ENCODE data around the gene MOGAT2.
"Not testable (repeated sequence)": the region's sequence is repeated elsewhere in the genome, so short reads cannot be mapped to it uniquely, and the experiment has no call there.

Gene MOGAT2

DNA sequence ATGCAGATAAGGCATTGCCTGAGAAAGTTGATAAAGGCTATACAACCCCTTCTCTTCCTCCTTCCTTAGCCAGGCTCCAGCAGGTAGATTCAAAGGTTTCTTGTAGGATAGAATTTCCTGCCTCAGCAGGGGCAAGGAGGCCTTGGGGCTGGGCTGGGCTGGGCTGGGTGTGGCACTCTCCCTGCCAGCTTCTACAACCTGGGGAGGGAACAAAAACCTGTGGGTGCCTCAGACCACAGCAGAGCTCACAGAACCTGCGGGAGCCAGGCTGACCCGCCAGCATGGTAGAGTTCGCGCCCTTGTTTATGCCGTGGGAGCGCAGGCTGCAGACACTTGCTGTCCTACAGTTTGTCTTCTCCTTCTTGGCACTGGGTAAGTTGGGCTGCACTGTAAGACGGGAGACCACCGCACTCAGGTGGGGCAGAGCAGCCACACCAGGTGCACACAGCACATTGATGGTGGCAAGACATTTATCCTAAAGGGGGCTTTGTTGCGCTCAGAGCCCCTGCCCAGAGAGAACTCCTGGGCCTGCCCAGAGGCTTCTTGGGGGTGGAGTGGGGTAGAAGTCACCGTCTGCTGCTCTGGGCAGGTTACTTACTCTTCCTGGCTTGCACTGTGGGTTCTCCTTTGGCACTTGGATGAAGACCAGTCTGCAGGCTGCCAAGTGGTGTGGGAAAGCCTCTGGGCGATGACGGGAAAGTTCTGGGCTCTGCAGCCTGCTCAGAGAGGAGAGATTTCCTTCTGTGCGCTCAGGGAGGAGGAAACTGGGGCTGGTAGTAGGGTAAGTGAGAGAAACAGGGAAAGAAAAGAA lies at the start of gene MOGAT2:
TSS of gene MOGAT2 (plus strand) at position 231 of the 811 bp plus-strand sequence. CDS start at position 282, 51 bp downstream.
- no peak for DNase-seq (ENCODE audit: low read depth)

DNA sequence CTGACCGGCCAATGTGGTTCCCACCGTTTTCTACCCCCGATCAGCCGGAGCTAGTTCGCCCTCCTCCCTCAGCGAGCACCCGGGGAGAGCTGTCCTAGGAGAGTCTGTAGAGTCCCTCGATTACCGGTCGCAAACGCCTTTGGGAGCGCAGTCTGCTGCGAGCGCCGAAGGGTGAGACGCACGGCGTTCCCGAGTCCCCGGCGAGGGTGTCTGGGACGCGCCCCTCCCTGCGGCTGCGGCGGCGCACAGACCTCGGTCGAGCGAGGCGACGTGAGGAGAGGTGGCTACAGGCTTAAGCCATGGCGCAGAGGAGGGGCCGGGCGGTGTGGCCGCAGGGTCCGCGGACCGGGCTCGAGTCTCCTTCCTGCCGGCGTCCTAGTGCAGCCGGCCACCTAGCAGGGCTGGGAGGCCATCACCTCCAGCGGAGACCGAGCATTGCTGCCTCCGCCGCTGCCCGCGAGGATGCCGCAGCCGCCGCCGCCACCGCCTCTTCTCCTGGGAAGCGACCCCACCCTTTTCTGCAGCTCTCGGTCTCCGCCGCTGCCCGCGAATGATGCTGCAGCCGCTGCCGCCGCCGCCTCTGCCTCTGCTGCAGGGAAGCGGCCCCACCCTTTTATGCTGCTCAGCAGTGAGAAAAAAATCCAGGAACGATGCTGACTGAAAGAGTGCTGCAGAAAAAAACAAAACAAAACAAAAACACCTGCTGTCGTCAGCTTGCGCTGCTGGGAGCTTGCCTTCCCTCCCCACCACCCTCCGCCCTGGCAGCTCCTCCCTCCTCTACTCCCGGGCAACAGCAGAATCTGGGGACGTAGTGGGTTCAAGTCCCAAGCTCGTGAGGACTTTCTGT lies 49.0 kb upstream of the MOGAT2 start, which contains the start of gene MAP6:
TSS of gene MAP6 (minus strand) at position 588 of the 847 bp plus-strand sequence. CDS start 669 bp downstream, outside the sequence.
- no peak for DNase-seq (ENCODE audit: low read depth)

DNA sequence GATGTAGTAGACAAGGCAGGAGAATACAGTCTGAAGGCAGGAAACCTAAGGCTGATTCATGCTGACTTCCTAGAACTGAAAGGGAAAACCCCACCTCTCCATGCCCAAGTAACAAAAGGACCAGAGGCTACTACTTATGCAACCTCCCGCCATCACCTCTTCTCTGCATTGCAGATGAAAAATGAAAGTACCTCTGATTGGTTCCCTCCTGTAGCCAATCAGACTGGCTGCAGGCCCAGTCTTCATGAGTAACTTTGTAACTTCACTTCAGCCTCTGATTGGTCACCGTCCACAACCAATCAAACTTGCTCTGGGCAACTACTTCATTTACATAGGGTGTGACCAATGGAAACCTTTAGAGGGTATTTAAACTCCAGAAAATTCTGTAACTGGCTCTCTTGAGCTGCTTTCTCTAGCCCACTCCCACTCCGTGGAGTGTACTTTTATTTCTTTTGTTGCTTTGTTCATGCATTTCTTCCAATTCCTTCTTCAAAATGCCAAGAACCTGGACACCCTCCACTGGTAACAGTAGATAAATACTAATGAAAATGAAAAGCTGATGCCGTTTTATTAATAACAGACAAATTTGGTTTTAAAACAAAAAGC lies 43.6 kb upstream of the MOGAT2 start:
- no peak for DNase-seq (ENCODE audit: low read depth)

DNA sequence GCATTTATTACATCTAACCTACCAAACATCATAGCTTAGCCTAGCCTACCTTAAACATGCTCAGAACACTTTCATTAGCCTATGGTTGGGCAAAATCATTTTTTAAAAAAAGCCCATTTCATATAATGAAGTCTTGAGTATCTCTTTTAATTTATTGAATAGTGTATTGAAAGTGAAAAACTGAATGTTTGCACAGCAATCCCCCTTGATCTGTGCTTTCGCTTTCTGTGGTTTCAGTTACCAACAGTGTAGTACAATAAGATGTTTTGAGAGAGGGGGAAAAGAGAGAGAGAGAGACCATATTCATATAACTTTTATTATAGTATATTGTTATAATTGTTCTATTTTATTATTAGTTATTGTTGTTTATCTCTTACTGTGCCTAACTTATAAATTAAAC lies 40.4 kb upstream of the MOGAT2 start:
- no peak for DNase-seq (ENCODE audit: low read depth)

DNA sequence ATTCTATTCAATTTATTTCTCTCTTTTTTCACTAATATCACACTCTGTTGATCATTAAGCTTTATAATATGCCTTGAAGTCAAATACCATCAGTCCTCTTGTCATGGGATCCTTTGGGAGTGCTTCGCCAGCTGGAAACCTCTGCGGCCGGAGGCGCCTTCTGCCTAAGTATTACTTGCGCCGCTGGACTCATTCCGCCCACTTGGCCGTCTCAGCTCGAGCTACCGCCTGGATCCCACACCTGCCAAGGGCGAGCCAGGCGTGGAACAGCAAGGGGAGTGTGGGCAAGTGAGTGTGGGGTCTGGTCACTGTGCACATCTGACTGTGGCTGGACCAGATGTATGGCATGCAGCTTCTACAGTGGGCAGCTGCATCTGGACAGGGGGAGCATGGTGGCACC lies 39.7 kb upstream of the MOGAT2 start:
- no peak for DNase-seq (ENCODE audit: low read depth)

DNA sequence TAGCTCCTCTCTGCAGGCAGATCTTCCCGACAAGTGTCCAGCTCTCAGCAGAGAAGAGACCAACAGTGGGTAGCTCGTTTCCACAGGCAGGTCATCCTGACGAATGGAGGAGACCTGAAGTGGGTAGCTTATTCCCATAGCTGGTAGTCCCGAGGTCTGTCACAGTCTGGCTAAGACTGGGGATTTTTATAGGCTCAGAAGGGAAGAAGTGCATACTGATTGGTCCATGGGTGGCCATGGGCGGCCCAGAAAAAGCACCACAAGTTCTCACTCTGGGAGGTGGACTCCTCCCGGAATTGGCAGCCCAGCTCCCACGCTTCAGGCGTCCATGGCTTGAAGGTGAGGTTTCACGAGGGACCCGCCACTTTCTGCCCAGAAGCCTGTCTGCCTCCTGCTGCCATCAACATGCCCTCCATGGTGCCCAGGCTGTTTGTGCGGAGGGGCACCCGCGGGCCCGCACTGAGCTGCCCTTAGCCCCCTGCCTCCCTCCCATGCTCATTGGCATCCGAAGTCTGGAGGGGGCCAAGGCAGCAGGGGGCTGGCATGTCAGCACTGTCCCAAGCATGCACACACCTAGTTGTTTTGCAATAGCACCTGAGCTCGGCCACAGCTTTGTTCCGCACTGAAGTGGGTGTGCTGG lies 38.9 kb upstream of the MOGAT2 start:
- DNase-seq (ENCODE audit: low read depth): no peak

DNA sequence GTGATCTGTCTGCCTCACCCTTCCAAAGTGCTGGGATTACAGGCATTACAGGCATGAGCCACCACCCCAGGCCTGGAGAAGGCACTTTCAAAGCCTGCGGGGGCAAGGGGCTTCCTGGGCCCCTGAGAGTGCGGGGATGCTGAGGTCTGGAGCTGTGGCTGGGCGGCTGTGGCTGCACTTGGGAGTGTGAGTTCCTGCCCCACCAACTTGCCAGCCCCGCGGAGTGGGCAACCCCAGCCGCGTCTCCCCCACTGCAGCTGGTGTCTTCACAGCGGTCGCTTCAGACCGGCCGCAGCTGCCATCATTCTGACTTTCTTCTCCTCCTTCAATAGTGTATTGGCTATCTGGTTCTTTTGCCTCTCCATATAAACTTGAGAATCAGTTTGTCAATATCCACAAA lies 38.1 kb upstream of the MOGAT2 start:
- no peak for DNase-seq (ENCODE audit: low read depth)

DNA sequence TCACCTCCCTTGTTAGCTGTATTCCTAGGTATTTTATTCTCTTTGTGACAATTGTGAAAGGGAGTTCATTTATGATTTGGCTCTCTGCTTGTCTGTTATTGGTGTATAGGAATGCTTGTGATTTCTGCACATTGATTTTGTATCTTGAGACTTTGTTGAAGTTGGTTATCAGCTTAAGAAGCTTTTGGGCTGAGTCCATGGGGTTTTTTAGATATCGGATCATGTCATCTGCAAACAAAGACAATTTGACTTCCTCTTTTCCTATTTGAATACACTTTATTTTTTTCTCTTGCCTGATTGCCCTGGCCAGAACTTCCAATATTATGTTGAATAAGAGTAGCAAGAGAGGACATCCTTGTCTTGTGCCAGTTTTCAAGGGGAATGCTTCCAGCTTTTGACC lies 33.8 kb upstream of the MOGAT2 start:
- not testable (repeated sequence) for DNase-seq (ENCODE audit: low read depth)

DNA sequence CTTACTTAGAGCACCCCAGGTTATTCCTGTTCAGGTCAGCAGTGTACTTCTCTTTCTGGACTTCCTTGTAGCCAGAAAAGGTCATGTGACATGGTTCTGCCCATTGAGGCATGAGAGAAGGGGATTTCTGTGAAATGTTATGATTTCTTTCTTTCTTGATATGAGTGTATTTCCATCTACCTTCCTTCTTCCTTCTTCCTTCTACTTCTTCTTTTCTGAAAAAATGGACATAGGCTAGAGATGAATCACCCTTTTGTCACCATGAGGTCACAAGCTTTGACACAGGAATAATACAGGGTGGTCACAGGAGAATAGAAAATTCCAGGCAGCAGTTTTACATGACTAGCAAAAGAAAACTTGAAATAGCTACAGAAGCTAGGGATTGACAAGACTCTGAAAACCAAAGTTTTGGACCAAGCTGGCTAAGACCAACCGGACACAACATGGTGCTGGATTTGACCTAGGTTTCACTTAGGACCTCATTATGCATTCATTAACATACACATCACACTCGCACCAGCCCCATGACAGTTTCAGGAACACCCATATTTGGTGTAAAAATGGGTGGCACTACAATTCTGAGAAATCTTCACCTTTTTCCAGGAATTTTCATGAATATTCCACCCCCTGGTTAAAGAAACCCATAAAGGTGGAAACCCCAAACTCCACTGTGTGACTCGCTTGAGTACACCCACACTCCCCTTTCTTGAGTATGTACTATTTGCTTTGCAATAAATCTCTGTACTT lies 27.6 kb upstream of the MOGAT2 start:
- no peak for DNase-seq (ENCODE audit: low read depth)

DNA sequence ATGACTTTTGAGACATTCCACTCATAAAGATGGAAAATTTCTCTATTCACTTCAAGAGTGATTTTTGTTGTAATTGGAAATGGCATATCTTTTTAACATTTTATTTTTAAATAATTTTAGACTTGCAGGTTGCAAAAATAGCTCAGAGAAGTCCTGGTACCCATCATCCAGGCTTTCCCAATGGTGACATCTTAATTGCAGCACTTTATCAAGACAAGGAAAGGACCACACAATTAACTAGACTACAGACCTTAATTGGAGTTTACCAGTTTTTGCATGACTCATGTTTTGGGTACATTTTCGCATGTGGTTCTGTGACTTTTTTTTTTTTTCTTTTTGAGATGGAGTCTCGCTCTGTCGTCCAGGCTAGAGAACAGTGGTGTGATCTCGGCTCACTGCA lies 25.8 kb upstream of the MOGAT2 start:
- DNase-seq (ENCODE audit: low read depth): no peak

DNA sequence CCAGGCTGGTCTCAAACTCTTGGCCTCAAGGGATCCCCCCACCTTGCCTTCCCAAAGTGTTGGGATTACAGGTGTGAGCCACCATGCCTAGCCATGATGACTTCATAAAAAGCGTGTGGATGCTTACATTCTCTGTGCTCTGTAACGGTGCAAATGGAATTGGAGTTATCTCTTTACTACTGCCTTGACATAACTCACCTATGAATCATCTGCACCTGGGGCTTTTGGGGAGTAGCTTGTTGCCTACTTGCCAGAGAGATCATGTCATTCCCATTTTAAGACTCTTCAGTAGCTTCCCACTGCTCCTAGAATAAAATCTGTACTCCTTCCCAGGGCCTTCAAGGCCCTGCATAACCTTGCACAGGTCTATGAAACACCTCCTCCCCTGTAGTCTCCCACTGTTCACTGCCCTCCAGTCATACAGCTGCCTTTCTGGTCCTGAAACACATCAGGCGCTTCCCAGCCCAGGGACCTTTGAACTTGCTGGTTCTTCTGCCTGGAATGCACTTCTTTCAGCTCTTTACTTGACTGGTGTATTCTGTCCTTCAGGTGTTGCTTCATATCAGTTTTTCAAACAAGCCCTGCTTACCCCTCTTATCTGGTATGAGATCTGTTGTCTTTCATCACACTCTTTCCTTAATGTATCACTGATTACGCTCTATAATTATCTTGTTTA lies 19.6 kb upstream of the MOGAT2 start:
- no peak for DNase-seq (ENCODE audit: low read depth)

DNA sequence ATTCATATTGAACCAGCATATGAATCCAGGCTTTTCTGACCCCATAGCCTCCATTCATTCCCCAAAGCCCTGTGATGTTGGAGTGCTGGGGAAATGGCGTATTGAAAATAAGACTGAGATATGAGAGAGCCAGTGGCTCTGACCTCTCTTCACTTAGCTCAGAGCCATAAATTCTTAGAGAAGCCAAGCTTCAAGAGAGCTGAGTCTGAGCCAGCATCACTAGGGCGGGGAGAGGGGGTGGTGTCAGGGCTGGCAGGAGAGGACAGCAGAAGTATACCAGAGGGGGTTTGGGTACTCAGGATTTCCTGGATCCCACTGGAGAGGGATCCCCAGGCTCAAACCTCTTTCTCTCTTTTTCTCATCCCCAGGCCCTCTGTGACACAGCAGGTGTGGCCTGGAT lies 16.7 kb upstream of the MOGAT2 start:
- DNase-seq (ENCODE audit: low read depth): no peak

DNA sequence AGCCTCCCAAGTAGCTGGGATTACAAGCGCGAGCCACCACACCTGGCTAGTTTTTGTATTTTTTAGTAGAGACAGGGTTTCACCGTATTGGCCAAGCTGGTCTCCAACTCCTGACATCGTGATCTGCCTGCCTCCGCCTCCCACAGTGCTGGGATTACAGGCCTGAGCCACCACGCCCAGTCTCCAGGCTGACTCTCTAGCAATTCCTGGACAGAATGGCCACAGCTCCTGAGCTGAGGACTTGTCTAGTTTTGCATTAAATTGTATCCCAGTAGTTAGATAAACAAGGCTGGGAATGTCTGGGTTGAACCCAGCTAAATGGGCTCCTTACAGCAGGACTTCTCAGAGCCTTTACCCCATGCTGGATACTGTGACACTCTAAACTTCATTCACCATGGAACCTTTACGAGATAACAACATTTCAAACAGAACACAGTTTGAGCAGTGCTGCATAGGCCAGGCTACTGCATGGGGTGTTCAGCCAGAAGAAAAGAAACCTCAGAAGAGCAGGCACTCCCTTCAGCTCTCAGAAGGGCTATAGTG lies 13.9 kb upstream of the MOGAT2 start:
- DNase-seq (ENCODE audit: low read depth): no peak

DNA sequence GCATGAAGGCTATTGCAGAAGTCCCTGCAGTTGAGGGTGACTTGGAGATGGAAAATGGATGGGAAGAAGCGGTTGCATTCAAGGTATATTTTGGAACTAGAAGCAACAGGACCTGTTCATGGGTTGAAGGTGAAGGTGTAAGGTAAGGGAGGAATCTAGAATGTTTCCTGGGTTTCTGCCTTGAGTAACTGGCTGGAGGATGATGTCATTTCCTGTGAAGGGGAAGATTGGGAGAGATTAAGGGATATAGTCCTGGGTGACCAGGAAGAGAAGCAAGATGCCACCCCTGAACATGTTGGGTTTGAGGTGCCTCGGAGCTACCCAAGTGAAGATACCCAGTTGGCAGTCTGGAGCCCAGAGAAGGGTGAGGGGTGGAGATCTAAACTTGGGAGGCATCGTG lies 12.1 kb upstream of the MOGAT2 start:
- no peak for DNase-seq (ENCODE audit: low read depth)

DNA sequence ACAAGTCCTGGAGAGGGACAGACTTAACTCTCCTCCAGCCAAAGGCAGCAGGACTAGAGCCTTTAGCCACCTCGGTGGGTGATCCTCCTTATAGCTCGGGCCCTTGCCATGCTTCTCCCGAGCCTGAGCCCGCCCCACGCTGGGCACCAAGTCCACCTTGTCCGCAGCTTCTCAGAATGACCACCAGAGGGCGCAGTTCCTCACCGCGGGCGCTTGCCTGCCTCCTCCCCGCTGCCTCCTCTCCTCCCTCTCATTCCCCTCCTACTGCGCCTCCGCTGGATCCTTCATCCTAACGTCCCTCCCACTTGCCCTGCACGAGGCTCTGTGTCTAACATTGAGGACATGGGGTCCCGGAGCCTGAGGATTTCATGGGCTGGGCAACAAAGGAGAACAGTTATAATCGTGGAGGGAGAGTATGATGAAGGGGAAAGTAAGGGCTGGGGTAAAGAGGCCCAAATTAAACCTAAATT lies 11.3 kb upstream of the MOGAT2 start:
- DNase-seq (ENCODE audit: low read depth): peak; percentile 41

DNA sequence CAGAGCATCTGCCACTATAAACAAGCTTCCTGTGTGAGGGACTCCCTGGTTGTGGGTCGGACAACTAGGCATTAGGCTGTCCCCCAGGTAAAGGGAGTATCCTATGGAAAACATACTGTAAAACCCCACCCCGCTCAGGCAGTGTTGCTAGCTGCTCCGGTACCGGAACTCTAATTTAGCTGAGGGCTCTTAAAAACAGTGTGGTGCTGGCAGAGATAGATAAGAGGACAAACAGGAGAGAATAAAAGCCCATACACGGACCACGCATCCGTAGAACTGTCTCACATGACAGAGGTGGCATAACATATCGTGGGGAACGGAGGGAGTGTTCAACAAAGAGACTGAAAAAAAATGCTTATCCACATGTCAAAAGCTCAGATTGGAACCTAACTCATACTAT lies 3.4 kb upstream of the MOGAT2 start:
- DNase-seq (ENCODE audit: low read depth): no peak

DNA sequence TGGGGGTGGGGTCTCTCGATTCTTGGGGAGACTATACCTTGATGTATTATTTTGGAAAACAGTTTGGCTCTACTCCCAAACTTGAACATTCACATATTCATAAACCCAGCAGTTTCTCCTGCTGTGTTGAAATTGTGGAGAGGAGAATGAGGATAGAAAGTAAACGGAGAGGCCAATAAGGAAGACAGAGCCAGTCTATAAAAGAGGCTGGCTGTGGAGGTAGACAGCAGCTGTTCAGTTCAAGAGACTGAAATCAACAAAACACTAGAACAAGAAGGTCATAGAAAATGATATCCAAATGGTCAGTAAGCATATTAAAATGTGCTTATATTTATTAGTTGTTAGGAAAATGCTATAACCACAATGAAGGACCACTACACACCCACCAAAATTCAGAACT lies 1.9 kb upstream of the MOGAT2 start:
- DNase-seq (ENCODE audit: low read depth): no peak

DNA sequence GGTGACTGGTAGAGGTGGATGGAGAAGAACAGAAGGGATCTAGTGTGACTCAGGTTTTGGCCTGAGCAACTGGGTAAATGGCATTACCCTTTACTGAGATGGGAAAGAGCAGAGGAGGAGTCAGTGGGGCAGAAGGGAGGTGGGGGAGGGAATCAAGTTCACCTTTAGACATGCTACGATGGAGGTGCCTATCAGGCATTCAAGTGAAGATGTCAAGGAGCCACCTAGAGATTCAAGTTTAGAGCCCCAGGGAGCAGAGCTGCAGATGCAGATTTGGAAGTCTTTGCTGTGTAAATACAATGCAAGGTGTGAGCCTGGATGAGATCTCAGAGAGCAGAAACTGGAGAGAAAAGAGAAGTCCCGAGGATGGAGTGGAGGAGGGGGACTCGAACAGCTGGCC lies 979 bp upstream of the MOGAT2 start:
- DNase-seq (ENCODE audit: low read depth): no peak

DNA sequence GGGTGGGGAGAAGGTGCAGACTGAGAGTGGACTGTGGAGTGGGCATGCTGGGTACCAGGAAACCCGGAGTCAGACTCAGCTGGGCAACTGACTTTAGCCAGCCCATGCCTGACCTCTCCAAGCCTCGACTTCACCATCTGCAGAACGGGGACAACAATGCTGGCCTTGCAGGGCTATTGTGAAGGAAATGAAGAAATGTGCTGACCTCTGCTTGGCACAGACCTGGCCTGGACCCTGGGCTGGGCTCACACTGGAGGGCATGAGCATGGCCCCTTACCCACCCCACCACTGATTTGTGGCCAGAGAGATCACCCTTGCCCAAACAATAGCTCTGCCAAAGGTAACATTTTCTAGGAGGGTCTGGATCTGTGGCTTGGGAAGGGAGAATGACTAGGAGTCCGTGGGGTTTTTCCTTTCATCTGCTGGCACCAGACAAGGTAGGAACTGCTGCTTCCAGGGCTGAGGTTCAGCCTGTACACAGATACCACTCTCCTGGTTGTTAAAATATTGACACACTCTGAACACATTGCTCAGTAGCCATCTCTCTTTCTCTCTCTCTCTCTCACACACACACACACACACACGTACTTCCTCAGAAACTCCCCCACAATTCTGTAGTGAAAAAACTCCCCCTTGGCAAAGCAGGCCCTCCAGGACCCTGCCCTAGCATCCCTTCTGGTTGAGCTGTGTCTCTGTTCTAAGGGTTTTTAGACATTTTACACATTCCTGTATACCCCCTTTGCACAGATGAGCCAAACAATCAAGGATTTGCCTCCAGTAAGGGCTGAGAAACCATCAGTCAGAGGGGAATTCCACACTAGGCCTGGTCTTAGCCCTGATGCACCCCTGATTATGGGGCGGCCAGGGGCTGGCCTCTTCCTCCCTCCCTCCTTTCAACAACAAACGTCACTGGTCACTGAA lies 1.0 kb downstream of the MOGAT2 start:
- DNase-seq (ENCODE audit: low read depth): no peak
